Dermis blood vessel endothelial cell (primary cell): ENCODE data around the gene AACS. TPM values are rescaled to one million over a fixed set of nuclear protein-coding genes. Genes with fewer than 3 reads are reported as not detected.
"Not testable (repeated sequence)": the region's sequence is repeated elsewhere in the genome, so short reads cannot be mapped to it uniquely, and the experiment has no call there.

Experiments used
- DNase-seq: peaks from one replicate; pipeline ENCODE4 v3.0.0; 2010
- total RNA-seq: library from RNA; depleted of rRNA; stranded (reverse); fragments of >200 nt; gene quantifications from 2 replicates; pipeline ENCODE4 v1.2.3, GENCODE V29; 2014

Gene AACS
- total RNA-seq, 1 donor from 2014 or later: 29.4 TPM

DNA sequence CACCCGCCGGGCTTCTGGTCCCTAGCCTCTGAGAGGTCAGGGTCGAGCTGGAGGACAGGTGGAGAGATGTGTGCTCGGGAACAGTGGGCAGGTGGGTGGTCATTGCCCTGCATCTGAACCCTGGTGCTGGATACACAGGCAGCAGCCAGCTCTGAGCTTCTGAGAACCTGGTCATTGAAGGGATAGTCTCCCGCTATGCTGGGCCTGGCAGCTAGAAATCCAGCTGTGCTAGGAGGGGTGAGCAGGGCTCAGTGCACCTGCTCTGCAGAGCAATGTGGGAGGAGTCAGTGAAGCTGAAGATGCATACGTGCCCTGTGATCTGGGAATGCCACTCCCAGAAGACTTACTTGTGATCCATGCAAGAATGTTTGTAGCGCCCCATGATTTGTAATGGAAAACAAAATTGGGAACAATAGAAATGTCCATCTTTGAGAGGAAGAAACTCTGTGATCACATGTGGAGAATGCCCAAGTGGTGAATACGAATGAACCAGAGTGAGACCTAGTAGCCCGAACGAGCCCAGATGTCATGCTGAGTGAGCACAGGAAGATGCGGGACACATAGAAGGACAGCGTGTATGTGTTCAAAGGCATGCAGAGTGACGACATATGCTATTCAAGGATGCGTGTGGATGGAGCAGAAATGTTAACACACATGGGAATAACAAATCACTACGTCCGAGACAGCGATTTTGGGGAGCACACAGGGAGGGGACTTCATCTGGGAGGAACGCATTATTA, 63.4 kb downstream of the AACS start:
- no peak for DNase-seq

DNA sequence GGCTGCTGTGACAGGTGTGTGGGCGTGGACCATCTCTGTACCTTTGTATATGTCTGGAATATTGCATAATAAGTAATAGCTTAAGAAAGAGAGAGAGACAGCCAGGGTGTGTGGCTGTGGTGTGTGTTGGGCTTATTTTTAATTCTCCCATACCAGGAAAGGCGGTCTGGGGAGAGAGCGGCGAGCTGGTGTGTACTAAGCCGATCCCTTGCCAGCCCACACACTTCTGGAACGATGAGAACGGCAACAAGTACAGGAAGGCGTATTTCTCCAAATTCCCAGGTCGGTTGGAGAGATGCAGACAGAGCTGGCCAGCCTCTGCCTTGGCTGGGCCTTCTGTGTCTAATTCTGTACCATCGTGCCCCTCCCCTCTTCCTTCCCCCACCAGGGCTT, 63.9 kb downstream of the AACS start:
- no peak for DNase-seq

DNA sequence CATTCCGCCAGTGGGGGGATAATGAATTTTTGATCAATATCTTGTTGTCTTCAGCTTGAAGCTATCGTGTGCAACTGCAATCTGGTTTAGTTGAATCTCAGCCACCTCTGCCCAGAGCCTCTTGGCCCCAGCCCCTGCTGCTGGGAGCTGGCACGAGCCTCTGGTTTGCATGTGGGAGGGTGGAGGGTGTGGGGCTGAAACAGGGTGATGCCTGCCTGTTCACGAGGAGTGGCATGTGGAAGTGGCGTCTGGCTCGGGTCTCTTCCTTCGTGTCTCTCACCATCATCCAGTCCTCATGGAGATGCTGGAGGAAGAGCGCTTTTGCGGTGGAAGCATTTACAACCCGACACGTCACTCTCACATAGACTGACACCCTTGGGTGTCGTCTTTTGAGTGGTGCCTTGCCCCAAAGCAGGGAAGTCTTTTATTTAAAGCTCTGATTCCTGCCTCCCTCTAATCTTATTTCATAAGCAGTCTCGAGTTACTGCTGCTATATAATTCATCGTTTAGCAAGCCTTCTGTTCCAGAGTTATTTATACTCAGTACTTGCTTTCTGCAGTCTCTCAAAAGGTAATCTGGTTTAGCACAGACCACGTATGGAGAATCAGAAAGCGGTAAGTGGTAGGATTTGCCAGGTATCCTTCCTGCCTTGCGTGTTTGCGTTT, 64.5 kb downstream of the AACS start:
- DNase-seq: no peak

DNA sequence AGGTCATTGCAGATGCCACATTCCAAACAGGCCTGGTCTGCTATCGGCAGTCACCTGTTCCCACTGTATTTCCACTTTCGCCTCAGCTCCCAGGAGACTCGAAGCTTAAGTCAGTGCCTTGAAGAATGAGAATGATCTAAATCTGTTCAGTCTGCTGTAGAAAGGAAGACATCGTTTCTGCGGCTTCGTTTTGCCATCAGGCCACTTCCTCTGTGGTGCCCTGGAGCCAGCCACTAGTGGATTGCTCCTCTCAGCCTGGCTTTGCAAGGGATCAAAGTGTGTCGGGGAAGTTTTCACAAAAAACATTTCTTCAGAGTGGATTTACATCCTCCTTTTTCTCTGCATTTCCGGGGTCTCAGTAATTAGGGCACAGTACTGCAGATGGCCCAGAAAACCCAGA, 66.7 kb downstream of the AACS start:
- DNase-seq: no peak

DNA sequence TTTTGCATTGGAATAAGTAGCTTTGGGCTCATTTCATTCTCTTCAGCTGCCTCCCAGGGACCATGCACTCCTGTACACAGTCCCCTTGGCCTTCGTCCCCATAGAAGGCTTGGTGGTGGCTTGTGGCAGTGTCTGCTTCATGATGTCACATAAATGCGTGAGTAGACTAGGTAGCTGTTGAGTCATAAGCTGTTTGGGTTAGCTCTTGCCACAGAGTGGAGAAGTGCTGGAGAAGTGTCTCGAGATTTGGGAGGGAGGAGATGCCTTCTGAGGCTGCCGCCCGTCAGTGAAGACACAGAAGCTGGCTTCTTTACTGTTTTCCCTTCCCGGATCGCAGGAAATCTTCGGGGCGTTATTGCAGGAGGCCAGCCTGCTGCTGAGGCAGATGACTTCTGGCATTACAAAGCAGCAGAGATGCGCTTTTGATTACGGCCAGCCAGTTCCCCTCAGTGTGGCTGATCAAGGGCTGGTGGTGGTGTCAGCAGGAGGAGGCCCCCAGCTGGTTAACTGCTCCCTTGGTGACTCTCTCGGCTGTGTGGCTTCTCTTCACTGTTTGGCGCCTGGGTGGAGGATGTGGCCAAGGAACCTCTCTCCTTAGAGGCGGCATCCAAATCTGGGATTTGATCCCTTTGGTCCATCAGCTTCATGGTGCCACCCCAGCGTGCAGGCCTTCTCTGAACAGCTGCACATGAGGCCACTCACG, 67.6 kb downstream of the AACS start:
- DNase-seq: no peak

DNA sequence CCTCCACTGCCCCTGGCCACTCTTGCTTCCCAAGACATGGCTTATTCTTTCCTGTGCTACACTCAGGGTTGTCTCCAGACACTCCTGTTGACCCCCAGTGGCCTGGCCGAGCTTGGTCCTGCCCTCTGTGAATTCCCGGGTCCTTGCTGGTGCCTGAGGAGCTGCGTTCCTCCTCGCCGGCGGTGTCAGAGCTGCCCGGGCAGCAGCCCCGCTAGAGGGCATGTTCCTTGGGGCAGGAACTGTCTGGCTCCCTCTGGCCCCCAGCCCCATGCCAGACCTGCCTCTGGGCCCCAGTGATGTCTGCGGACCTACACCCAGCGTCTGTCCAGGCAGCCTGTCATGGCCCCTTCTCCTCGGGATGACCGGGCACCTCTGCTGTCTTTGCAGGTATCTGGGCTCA, 68.4 kb downstream of the AACS start:
- DNase-seq: no peak

DNA sequence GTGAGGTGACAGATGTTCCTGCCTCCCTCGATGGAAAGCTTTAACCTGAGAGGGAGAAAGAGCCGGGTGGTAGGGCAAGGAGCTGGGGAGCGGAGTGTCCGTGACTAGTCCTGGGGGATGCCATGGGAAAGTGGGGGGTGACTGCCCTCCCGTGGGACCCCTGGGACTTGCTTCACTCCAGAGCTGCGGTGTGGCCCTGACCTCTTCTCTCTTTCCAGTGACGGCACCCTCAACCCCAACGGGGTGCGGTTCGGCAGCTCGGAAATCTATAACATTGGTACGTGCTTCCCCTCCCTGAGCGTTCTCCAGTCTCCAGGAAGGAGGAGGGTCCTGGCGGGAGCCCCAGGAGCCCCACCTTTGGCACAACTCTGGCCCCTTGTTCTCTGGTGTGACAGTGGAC, 69.3 kb downstream of the AACS start:
- DNase-seq: no peak

DNA sequence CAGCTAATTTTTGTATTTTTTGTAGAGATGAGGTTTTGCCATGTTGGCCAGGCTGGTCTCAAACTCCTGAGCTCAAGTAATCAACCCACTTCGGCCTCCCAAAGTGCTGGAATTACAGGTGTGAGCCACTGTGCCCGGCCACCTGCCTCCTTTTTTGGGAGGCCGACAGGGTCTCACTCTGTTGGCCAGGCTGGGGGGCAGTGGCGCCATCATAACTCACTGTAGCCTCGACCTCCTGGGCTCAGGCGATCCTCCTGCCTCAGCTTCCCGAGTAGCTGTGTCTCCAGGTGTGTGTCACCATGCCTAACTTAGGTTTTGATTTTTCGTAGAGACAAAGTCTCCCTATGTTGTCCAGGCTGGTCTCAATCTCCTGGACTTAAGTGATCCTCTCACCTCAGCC, 70.7 kb downstream of the AACS start:
- DNase-seq: no peak

DNA sequence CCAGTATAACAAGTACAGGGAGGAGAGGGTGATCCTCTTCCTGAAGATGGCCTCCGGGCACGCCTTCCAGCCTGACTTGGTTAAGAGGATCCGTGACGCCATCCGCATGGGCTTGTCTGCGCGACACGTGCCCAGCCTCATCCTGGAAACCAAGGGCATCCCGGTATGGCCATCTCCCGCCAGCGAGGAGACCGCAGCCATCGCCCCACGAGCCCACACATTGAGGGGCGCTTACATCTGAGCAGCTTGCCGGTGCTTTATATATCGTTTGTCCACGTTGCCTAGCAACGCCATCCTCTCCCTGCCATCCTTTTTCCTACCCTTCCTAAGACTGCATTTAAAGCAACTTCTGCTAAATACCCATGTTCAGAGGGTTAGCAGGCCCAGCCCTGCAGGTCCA, 71.5 kb downstream of the AACS start:
- no peak for DNase-seq

DNA sequence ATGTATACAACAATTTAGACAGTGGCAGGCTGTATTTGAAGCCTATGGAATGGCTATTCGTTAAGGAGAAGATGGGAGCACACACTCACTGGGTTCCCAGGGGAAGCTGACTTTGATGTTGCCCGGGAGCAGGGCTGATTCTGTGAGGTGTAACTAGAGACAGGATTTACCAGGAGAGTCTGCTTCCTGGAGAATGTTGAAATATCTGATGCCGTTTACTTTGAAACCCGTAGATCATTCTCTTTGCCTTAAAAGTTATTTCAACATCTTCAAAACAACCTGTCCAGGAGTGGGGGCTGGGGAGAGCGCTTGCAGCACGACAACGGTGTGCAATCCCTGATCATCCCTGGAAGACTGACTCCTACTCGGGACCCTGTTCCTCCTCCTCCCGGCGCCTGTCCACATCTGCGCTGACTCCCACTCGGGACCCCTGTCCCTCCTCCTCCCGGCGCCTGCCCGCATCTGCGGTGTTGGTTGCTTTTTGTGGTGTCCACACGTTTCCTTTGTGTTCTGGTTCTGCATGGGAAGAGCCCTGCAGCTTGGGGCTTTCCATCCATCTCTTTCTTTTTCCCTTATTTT, 72.6 kb downstream of the AACS start:
- DNase-seq: no peak

DNA sequence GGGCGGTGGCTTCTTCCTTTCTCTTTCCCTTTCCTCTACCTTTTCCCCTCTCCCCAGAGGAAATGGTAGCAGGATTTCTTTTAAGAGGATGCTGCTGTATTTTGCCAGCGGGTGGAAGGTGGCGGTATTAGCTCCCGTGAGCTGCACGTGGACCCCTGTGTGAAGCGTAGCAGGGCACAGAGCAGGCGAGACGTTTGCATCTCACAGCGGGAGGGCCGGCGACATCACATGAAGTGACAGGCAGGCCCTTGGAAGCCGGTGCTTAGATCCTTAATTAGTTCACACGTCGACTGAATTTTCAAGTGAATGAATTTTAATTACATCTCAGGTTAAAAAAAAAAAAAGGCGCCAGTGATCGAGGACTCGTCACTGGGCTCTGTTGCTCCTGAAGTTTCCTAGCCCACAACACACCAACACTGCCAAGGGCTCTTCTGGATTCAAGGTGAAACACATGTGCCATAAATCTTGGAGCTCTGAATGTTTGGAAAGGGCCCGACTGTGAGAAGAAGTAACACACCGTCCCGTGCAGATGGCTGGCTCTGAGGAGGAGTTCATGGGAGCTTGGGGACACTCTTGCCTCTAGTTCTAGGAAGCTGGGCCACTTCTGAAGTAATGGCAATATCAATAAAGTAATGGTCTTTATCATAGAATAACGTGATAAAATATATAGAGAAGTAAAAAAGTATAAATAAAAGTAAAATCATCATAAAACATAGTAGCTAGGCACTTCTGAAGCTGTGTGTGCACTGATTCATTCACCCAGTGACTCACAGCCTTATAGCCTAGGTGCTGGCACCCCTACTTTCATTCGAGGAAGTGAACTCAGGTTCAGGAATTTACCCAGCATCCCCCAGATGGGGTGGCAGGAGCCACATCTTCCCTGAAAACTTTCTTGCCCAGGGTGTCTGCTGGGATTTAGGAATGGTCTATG, 75.3 kb downstream of the AACS start:
- DNase-seq: peak; percentile 42

DNA sequence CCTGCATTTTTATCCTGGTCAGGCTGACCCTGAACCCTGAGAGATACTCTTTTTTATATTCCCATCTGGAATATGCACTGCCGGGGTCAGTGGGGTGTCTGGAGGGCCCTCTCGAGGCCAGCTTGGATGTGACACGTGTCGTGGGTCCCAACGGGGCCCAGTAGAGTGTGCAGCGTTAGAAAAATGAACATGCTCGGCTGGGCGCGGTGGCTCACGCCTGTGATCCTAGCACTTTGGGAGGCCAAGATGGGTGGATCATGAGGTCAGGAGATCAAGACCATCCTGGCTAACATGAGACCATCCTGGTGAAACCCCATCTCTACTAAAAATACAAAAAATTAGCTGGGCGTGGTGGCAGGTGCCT, 76.0 kb downstream of the AACS start:
- not testable (repeated sequence) for DNase-seq

DNA sequence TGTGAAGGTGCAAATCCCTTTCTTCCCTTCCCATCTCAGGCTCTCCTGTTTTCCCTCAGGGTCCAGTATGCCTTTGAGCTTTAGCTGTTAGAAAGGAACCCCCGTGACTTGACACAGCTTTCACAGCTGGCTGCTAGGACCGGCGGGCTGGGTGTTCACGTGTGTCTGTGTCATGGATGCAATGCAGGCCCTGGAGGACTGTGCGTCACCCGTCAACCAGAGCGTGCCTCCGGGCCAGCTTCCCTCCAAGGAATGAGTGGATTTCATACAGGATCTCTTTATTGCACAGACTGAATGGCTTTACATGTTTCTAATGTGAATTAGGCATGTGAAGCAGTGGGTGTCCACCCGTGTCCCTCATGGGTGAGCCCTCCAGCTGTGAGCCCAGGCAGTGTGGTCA, 77.4 kb downstream of the AACS start:
- no peak for DNase-seq

DNA sequence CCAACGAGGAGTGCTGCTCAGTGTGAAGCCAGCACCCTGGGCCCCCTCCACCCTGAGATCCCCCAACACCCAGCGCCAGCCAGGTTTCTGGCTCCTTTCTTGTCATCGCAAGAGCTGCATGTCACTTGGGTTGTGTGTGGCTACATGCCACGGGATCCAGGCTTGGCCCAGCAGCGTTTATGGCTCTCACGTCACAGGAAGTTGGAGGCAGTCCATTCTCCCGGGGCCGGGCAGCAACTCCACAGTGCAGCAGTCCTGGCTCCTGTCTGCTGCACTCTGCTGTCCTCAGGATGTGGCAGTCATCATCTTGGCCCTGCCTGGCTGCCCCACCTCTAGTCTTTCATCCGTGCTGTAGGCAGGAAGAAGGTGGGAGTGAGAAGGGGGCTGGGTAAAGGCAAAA, 78.3 kb downstream of the AACS start:
- DNase-seq: peak; percentile 68

DNA sequence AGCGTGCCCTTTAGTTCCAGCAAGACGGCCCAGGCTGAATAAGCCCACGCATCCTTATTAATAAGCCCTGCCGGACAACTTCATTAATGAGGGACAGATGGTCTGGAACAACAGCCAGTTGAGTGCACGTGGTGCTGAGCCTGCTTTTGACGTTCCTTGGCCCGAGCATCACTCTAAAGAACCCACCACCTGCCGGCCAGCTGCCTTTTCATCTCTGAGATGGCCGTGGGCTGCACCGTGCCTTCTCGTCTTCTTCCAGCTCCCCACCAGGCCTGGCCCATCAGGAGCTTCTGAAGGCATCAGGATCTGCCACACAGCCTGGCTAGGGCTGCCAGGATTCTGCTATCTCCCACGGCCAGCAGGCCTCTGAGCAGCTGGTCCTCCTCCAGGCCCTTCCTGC, 80.0 kb downstream of the AACS start:
- DNase-seq: no peak

DNA sequence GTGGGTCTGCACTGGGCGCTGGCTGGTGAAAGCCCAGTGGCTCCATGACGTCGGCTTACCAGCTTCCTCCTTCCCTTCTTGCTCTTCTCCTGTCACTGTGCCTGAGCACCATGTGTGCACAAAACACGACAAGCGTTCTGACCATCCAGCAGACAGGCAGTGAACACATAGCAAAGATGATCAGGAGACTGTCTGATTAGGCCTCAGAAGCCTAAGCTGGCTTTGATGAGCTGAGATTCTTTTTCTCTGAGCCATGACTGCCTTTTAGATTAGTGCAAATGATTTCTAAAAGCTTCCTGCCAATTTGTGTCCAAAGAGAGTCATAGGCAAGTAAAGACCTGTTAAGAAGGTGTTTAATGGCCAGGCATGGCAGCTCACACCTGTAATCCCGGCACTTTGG, 83.1 kb downstream of the AACS start:
- no peak for DNase-seq

DNA sequence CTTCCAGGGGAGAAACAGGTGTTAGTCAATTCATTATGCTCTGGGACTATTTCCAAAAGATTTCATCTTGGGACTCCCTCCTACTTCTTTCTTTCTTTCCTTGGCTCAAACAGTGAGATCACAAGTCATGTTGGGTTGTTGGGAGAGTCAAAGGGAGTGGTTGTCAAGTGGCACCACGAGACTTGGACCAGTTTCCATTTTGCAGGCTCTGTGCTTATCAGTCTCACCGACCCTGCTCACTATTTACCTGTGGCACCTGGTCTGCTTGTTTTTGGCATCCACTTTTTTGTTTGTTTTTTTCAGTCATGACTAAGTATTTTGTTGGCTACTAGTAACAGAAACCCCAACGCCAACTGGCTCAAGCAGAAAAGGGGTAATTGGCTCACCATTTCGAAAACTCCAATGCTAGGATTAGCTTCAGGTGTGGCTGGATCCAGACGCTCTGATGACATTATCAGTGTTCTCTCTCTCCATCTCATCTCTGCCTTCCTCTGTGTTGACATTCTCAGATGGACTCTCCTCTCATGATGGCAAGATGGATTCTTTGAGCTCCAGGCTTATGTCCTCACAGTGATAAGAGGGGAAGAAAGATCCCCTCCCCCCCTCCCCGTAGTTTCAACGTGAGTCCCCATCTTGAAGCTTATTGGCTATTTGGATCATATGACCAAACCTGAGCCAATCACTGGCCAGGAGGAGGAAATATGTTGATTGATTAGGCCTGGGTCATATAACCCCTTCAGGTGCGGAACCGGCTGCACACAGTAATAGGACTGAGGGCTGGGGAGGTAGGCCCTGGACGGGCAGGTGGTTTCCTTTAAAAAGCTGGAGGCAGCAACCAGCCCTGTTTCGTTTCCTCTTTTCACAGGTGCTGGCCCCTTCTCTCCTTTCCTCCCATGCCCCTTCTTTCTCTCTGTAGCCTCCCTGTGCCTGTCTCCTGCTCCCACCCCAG, 84.2 kb downstream of the AACS start:
- no peak for DNase-seq

DNA sequence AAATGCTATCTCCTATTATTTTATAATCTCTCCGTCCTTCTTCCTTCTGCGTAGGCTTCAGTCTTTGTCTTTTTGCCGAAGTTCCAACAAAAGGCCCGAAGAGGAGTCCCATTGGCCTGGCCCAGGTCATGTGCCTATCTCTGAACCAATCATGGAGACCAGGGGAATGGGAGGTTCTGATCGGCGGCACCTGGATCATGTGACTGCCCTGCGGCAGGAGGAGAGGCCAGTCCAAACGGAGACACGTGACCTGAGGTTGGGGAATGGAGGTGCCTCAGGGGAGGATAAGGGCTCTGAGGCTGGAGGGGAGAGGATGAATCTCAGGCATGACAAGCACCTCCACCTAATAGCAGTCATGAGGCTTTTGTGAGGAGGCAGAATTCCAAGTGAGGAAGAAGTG, 86.0 kb downstream of the AACS start:
- DNase-seq: no peak

DNA sequence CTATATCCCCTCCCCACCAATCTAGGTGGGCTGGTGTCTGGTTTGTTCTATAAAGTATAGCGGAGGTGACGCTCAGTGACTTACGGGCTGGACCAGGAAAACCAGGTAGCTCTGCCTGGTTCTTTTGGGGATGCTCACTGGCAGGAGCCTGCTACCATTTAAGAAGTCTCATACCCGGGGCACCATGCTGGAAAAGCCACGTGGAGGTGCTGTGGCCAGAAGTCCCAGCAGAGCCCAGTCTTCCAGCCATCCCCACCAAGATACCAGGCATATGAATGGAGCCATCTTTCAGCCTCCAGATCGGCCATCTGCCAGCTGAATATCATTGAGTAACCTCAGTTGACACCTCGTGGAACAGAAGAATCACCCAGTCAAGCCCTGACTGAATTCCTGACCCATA, 87.2 kb downstream of the AACS start:
- DNase-seq: no peak

DNA sequence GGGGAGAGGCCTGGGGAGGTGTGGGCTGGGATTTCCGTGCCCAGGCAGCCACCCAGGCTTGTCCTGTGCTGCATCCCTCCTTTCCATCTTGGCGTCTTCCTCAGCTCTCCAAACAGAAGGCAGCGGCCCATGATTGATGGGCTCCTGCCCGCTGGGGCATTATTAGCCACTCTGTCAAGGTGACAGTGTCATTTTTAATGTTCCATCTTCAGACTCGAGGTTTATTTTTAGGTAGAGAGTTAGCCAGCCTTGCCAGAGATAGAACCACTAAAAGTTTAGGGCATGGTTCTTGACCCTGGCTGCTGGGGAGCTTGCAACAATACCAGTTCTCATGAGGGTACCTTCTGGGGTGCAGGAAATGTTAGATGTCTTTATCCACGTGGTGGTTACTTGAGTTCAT, 90.1 kb downstream of the AACS start:
- DNase-seq: no peak

DNA sequence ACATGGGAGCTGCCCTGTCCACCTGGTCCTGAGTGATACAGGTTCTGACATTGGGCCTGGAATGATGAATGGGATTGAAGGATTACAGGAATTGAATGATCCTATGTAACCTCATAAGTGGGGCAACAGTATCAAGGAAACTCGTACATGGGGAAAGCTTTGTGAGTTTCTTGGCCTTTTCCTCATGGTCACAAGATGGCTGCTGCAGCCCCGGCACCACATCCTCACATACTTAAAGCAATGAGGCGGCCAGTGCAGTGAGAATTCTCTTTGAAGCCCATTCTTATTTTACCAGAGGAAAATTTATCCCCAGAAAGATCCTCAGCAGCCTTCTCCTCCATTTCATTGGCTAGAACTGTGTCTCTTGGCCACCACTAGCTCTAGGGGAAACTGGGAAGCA, 91.9 kb downstream of the AACS start:
- no peak for DNase-seq
